K562 (cell line): ENCODE measurements around the gene ATP6V0D1. TPM values are rescaled to one million over a fixed set of nuclear protein-coding genes. Genes with fewer than 3 reads are reported as not detected.

Source experiments
- ATAC-seq: fragments of 200-7000 bp; cut with Tn5 transposase; 3 replicates; pipeline ENCODE4 v1.9.1; 2020; ENCODE audit warnings: moderate library complexity
- BruUV-seq: library from RNA; stranded (reverse); fragments of 400-500 nt; replicated peaks from 2 replicates; lab custom pipeline; 2021; lab: Mats Ljungman, UMichigan
- CTCF ChIA-PET: fragments of 300-600 bp; formaldehyde crosslinking; extraction: SDS; loops from one replicate; lab custom pipeline; 2021; ENCODE audit warnings: low intra/inter-chr PET ratio; lab: Yijun Ruan, JAX
- POLR2A ChIA-PET: fragments of 300-600, 350-650 bp; sonication (Branson Sonifier 250); formaldehyde crosslinking; extraction: SDS; loops from one replicate; lab custom pipeline; 2021; ENCODE audit warnings: antibody characterized with exemption, inconsistent platforms; lab: Yijun Ruan, JAX
- DNase-seq, 4 experiments: peaks; one replicate each; pipeline versions ENCODE4 v3.0.0 to v3.0.0-alpha.2; 2011 to 2018; ENCODE audit warnings: low spot score in 3 of 4, mixed read lengths in 3 of 4; ENCODE audit errors: extremely low read depth in 1 of 4
- FAIRE-seq: peaks from 2 replicates; lab custom pipeline; 2011; peaks lifted over from hg19 to GRCh38; lab: Jason Lieb, UNC
- H2AFZ ChIP-seq: 2 replicates; pipeline ENCODE4 v1.6.0; 2011; ENCODE audit warnings: low read depth, low read length, control low read depth, inconsistent platforms
- H3K27ac ChIP-seq: fragments of 200-600 bp; 3 replicates; pipeline ENCODE4 v1.8.0; 2011; ENCODE audit warnings: low read depth, mild to moderate bottlenecking, control low read depth, inconsistent platforms, low read length, moderate library complexity, mixed read lengths; ENCODE audit errors: extremely low read depth
- H3K27me3 ChIP-seq, 2 experiments: fragments of 300-600 bp in 1 of 2; 2 replicates in 1 of 2; 3 replicates in 1 of 2; pipeline versions ENCODE4 v1.6.0 to v1.8.0; 2011; ENCODE audit warnings: inconsistent platforms in 2 of 2, low read length in 2 of 2, mild to moderate bottlenecking in 1 of 2, mixed read lengths in 1 of 2, moderate library complexity in 1 of 2; ENCODE audit not compliant: control insufficient read depth in 2 of 2, insufficient read depth in 2 of 2
- H3K36me3 ChIP-seq: fragments of 300-600 bp; 3 replicates; pipeline ENCODE4 v1.8.0; 2011; ENCODE audit warnings: mild to moderate bottlenecking, low read length, inconsistent platforms; ENCODE audit not compliant: control insufficient read depth, insufficient read depth
- H3K4me1 ChIP-seq, 2 experiments: fragments of 200-600 bp in 1 of 2; replicated peaks in 1 of 2; 2 replicates in 1 of 2; 3 replicates in 1 of 2; pipeline versions ENCODE4 v1.5.1 to v1.8.0; 2011; ENCODE audit warnings: inconsistent platforms in 2 of 2, low read length in 2 of 2, mild to moderate bottlenecking in 1 of 2, mixed read lengths in 1 of 2, moderate library complexity in 1 of 2; ENCODE audit not compliant: control insufficient read depth in 2 of 2, insufficient read depth in 2 of 2
- H3K4me2 ChIP-seq: 2 replicates; pipeline ENCODE4 v1.6.1; 2011; ENCODE audit warnings: low read length, control low read depth, inconsistent platforms, mixed read lengths; ENCODE audit not compliant: insufficient read depth
- H3K4me3 ChIP-seq: fragments of 200-600 bp; sonication (generic), shearing (Covaris generic); 2 replicates; pipeline ENCODE4 v1.5.1; 2016; ENCODE audit warnings: control low read depth, inconsistent platforms
- H3K79me2 ChIP-seq: fragments of 200-600 bp; 3 replicates; pipeline ENCODE4 v1.8.0; 2011; ENCODE audit warnings: low read length, inconsistent platforms; ENCODE audit not compliant: control insufficient read depth, insufficient read depth
- H3K9ac ChIP-seq, 2 experiments: 2 replicates each; pipeline versions ENCODE4 v1.6.0 to v1.6.1; 2011; ENCODE audit warnings: low read depth in 2 of 2, low read length in 2 of 2, control low read depth in 1 of 2, inconsistent platforms in 1 of 2, mild to moderate bottlenecking in 1 of 2, mixed read lengths in 1 of 2; ENCODE audit not compliant: insufficient read depth in 1 of 2
- H3K9me1 ChIP-seq: one replicate; pipeline ENCODE4 v1.6.0; 2011; ENCODE audit warnings: inconsistent platforms, mild to moderate bottlenecking, low read length, moderate library complexity; ENCODE audit not compliant: control insufficient read depth, insufficient read depth
- H3K9me3 ChIP-seq: replicated peaks from 2 replicates; pipeline ENCODE4 v1.5.1; 2011; ENCODE audit warnings: low read depth, low read length, inconsistent platforms; ENCODE audit not compliant: control insufficient read depth, insufficient read depth
- H4K20me1 ChIP-seq: replicated peaks from 2 replicates; pipeline ENCODE4 v1.6.1; 2011; ENCODE audit warnings: low read length, inconsistent platforms, mixed read lengths; ENCODE audit not compliant: control insufficient read depth, insufficient read depth
- MXI1 ChIP-seq: IDR thresholded peaks from 2 replicates; pipeline ENCODE4 v1.6.1; 2011; ENCODE audit warnings: low read depth, mild to moderate bottlenecking, improper control_type of control experiment, low read length
- RFX1 ChIP-seq: fragments of 450-650 bp; IDR thresholded peaks from 2 replicates; pipeline ENCODE4 v1.6.1; 2016; ENCODE audit warnings: mild to moderate bottlenecking, moderate library complexity
- THRB ChIP-seq: fragments of 450-650 bp; formaldehyde crosslinking; conservative IDR thresholded peaks from 2 replicates; pipeline ENCODE4 v1.4.0; 2022; ENCODE audit warnings: mild to moderate bottlenecking, missing genetic modification characterization
- WGBS: fragments of 100-300 bp; shearing (Covaris generic); methylation state at CpG from one replicate; pipeline ENCODE4 v1.1.6; 2016; ENCODE audit warnings: low coverage, mixed read lengths; ENCODE audit not compliant: insufficient coverage; ENCODE audit errors: missing lambda C conversion rate; 5-methylcytosine and 5-hydroxymethylcytosine counted together
- in situ Hi-C: fragments of 300-500 bp; cut with MboI; formaldehyde crosslinking; loops from 4 replicates; pipeline ENCODE4 v1.15.0; 2018; ENCODE audit warnings: inconsistent platforms, mixed read lengths
- intact Hi-C: fragments of 100-400 bp; cut with micrococcal nuclease; formaldehyde crosslinking; loops from 2 replicates; pipeline ENCODE4 v1.14.2; 2022
- polyA plus RNA-seq, 8 experiments: library from polyadenylated mRNA; depleted of rRNA in 4 of 8; stranded (reverse) in 5 of 8; unstranded in 3 of 8; fragments of >200 nt; fragmentation: Nextera tagmentation in 2 of 8; fragmentation: Illumina TruSeq in 1 of 8; extraction: Ambion mirVana in 2 of 8; extraction: Trizol in 1 of 8; gene quantifications; 2 replicates each; pipeline versions ENCODE4 v1.2.1 to v1.2.3, GENCODE V29; 2011 to 2014; ENCODE audit warnings: inconsistent platforms in 1 of 8, missing spikeins in 1 of 8
- total RNA-seq, 7 experiments: library from RNA; depleted of rRNA in 6 of 7; stranded (reverse); fragments of >200 nt in 6 of 7; fragmentation: Illumina TruSeq in 2 of 7; extraction: Trizol in 2 of 7; gene quantifications; 2 replicates each; pipeline versions ENCODE4 v1.2.1 to v1.2.3, GENCODE V29; 2011 to 2021; ENCODE audit warnings: low replicate concordance in 1 of 7

Gene ATP6V0D1
- total and polyA plus RNA-seq, 9 of the 15 experiments (the other 6 are each of a cell fraction or from before 2014, with no cell fraction given), result 23.2 to 69.7 (median 45.6) TPM

GRCh38 chr16:67391424-67392300, 89.3 kb downstream of the ATP6V0D1 start:
- no peak overlapping the region for H2AFZ ChIP-seq
- DNase-seq, result no peak
- no peak overlapping the region for H3K4me2 ChIP-seq
- ChIA-PET CTCF (no interaction called here), POLR2A (interaction anchor here (0.7 to 1.1 kb wide), 2 partner anchors 15 to 39 kb away, joined by 4 read pairs; partner anchors contain the start of gene HSD11B2)
- 17% methylated on average over 10 of the region's 15 CpGs for WGBS
- no peaks in the 10 kb centered on the region for H3K9me1 ChIP-seq
- no peak overlapping the region for H3K27ac ChIP-seq
- H3K79me2 ChIP-seq, result no peaks in the 10 kb centered on the region
- no peak for FAIRE-seq
- no TSS peak for BruUV-seq
- intact Hi-C loops (loop anchor here (10.0 kb wide), 1 partner anchor 47 kb away; no protein-coding TSS in a partner anchor), in situ Hi-C loops (no loop called here)
- no peak overlapping the region for H3K4me3 ChIP-seq
- peaks cover 13 to 64% of the 10 kb centered on the region in 2 experiments for H3K4me1 ChIP-seq
- no peaks in the 10 kb centered on the region for H3K9me3 ChIP-seq
- no peaks in the 10 kb centered on the region for H4K20me1 ChIP-seq
- H3K36me3 ChIP-seq, result no peaks in the 10 kb centered on the region
- ATAC-seq, result no peak
- peak overlapping the region in 1 of 2 experiments; percentile 86; a peak in 2 of 4 replicates for H3K9ac ChIP-seq
- TF ChIP-seq RFX1 (peak; percentile 73), THRB (CRISPR knock-in tag) (no peak), MXI1 (0 out of 2 replicates have a peak, but pooled peaks have one; percentile 16)
- H3K27me3 ChIP-seq, result peaks cover 16 to 59% of the 10 kb centered on the region in 2 experiments
